GM06990 (cell line): Measurements from ENCODE around the gene TIFAB.

Experiments used
- DNase-seq: peaks from one replicate; pipeline ENCODE4 v3.0.0-alpha.2; 2011; ENCODE audit not compliant: insufficient read length; ENCODE audit errors: extremely low read depth
- H3K27me3 ChIP-seq: replicated peaks from 2 replicates; pipeline ENCODE4 v1.6.0; 2011; ENCODE audit warnings: low read length; ENCODE audit not compliant: control insufficient read depth, insufficient read depth
- H3K36me3 ChIP-seq: 2 replicates; pipeline ENCODE4 v1.5.1; 2011; ENCODE audit warnings: low read length; ENCODE audit not compliant: control insufficient read depth, insufficient read depth
- H3K4me3 ChIP-seq: replicated peaks from 2 replicates; pipeline ENCODE4 v1.5.1; 2011; ENCODE audit warnings: low read depth, mild to moderate bottlenecking, control low read depth, low read length
- CTCF ChIP-seq: IDR thresholded peaks from 2 replicates; pipeline ENCODE4 v1.5.1; 2011; ENCODE audit warnings: low read length, control low read depth, mild to moderate bottlenecking, inconsistent platforms; ENCODE audit not compliant: insufficient read depth, poor library complexity, severe bottlenecking

Gene TIFAB

GRCh38 chr5:135448791-135449507, 3.2 kb downstream of the TIFAB start:
- Histone ChIP-seq H3K36me3 (no peaks in the 10 kb centered on the region), H3K4me3 (no peak overlapping the region), H3K27me3 (no peaks in the 10 kb centered on the region)
- no peak for DNase-seq
- no peak for TF ChIP-seq CTCF

- no peaks in the 10 kb centered on the region for H3K27me3 ChIP-seq
- H3K36me3 ChIP-seq = no peaks in the 10 kb centered on the region
- TF ChIP-seq CTCF = no peak
- no peak overlapping the region for H3K4me3 ChIP-seq
- no peak for DNase-seq
Observed at GRCh38 chr5:135448071-135448739, 3.9 kb downstream of the TIFAB start.

GRCh38 chr5:135447298-135447929, 4.7 kb downstream of the TIFAB start, which contains the start of gene DCANP1:
Gene DCANP1, minus strand, starts transcription at chr5:135447348. Its CDS starts 240 bp downstream, at chr5:135447108.
- Histone ChIP-seq H3K27me3 (no peaks in the 10 kb centered on the region), H3K4me3 (no peak within 1 kb of the TSS), H3K36me3 (no peaks in the 10 kb centered on the region)
- TF ChIP-seq CTCF = no peak
- DNase-seq = no peak

GRCh38 chr5:135446615-135447014, 5.5 kb downstream of the TIFAB start:
- no peak overlapping the region for H3K4me3 ChIP-seq
- no peaks in the 10 kb centered on the region for H3K27me3 ChIP-seq
- TF ChIP-seq CTCF = no peak
- no peaks in the 10 kb centered on the region for H3K36me3 ChIP-seq
- no peak for DNase-seq

GRCh38 chr5:135446206-135446605, 5.9 kb downstream of the TIFAB start:
- no peaks in the 10 kb centered on the region for H3K27me3 ChIP-seq
- DNase-seq = no peak
- H3K36me3 ChIP-seq = no peaks in the 10 kb centered on the region
- no peak overlapping the region for H3K4me3 ChIP-seq
- TF ChIP-seq CTCF = no peak
